GM12878 (cell line): ENCODE measurements around the gene TYK2. TPM values are rescaled to one million over a fixed set of nuclear protein-coding genes. Genes with fewer than 3 reads are reported as not detected.
A peak's percentile ranks its signal among the peaks of the same experiment; 100 is the strongest.

Experiments
- ATAC-seq: fragments of 200-7000 bp; cut with Tn5 transposase; 3 replicates; pipeline ENCODE4 v1.9.1; 2020; ENCODE audit warnings: mild to moderate bottlenecking, moderate library complexity
- BruUV-seq: library from RNA; stranded (reverse); fragments of 400-500 nt; replicated peaks from 2 replicates; lab custom pipeline; 2021; lab: Mats Ljungman, UMichigan
- CTCF ChIA-PET: fragments of 300-600 bp; sonication (Branson Sonifier 250); formaldehyde crosslinking; extraction: SDS; loops from one replicate; lab custom pipeline; 2021; ENCODE audit warnings: inconsistent platforms; lab: Yijun Ruan, JAX
- POLR2A ChIA-PET: fragments of 350-600 bp; formaldehyde crosslinking; extraction: SDS; loops from one replicate; lab custom pipeline; 2021; ENCODE audit warnings: inconsistent platforms; lab: Charles Lee
- RAD21 ChIA-PET: fragments of 300-600 bp; sonication (Branson Sonifier 250); formaldehyde crosslinking; loops from one replicate; lab custom pipeline; 2023; ENCODE audit warnings: antibody characterized with exemption; ENCODE audit not compliant: unreplicated experiment; lab: Charles Lee
- SMC1A ChIA-PET: fragments of 300-600 bp; sonication (Branson Sonifier 250); formaldehyde crosslinking; loops from one replicate; lab custom pipeline; 2023; ENCODE audit not compliant: unreplicated experiment, uncharacterized antibody; lab: Charles Lee
- DNase-seq: peaks from one replicate; pipeline ENCODE4 v3.0.0-alpha.2; 2011; ENCODE audit warnings: low read depth, low spot score
- FAIRE-seq: peaks from 3 replicates; lab custom pipeline; 2011; peaks lifted over from hg19 to GRCh38; lab: Jason Lieb, UNC
- H2AFZ ChIP-seq: 2 replicates; pipeline ENCODE4 v1.6.0; 2011; ENCODE audit warnings: low read depth, low read length, control low read depth; ENCODE audit not compliant: control insufficient read depth
- H3K27ac ChIP-seq: 2 replicates; pipeline ENCODE4 v1.5.1; 2011; ENCODE audit warnings: control low read depth; ENCODE audit not compliant: control insufficient read depth, insufficient read depth
- H3K27me3 ChIP-seq, 2 experiments: replicated peaks in 1 of 2; 2 replicates each; pipeline versions ENCODE4 v1.6.0 to v1.6.1; 2011; ENCODE audit warnings: low read length in 1 of 2; ENCODE audit not compliant: control insufficient read depth in 2 of 2, insufficient read depth in 2 of 2
- H3K36me3 ChIP-seq, 2 experiments: 2 replicates each; pipeline ENCODE4 v1.5.1; 2011; ENCODE audit warnings: low read length in 1 of 2; ENCODE audit not compliant: control insufficient read depth in 2 of 2, insufficient read depth in 2 of 2
- H3K4me1 ChIP-seq: 2 replicates; pipeline ENCODE4 v1.6.1; 2011; ENCODE audit warnings: mild to moderate bottlenecking, low read length, moderate library complexity, mixed read lengths; ENCODE audit not compliant: control insufficient read depth, insufficient read depth
- H3K4me2 ChIP-seq: 2 replicates; pipeline ENCODE4 v1.6.0; 2011; ENCODE audit warnings: control low read depth; ENCODE audit not compliant: control insufficient read depth, insufficient read depth
- H3K4me3 ChIP-seq: fragments of 200-600 bp; sonication (generic); 2 replicates; pipeline ENCODE4 v1.5.1; 2016
- H3K79me2 ChIP-seq: 2 replicates; pipeline ENCODE4 v1.6.0; 2011; ENCODE audit warnings: low read length; ENCODE audit not compliant: control insufficient read depth, insufficient read depth
- H3K9ac ChIP-seq: 2 replicates; pipeline ENCODE4 v1.8.0; 2011; ENCODE audit warnings: low read length, control low read depth, mixed read lengths; ENCODE audit not compliant: control insufficient read depth, insufficient read depth
- H3K9me3 ChIP-seq: replicated peaks from 3 replicates; pipeline ENCODE4 v1.5.1; 2011; ENCODE audit warnings: mild to moderate bottlenecking, low read length; ENCODE audit not compliant: control insufficient read depth, insufficient read depth
- H4K20me1 ChIP-seq: 2 replicates; pipeline ENCODE4 v1.6.0; 2011; ENCODE audit not compliant: control insufficient read depth, insufficient read depth
- CUX1 ChIP-seq: IDR thresholded peaks from 2 replicates; pipeline ENCODE4 v1.6.1; 2012; ENCODE audit warnings: improper control_type of control experiment, low read depth, low read length; ENCODE audit not compliant: insufficient replicate concordance
- E4F1 ChIP-seq: fragments of 450-650 bp; IDR thresholded peaks from 2 replicates; pipeline ENCODE4 v1.6.1; 2018; ENCODE audit warnings: borderline replicate concordance, mild to moderate bottlenecking; ENCODE audit not compliant: partially characterized antibody
- GATAD2B ChIP-seq: fragments of 450-650 bp; conservative IDR thresholded peaks from 2 replicates; pipeline ENCODE4 v1.6.1; 2017; ENCODE audit warnings: low read depth, mild to moderate bottlenecking, moderate library complexity
- NFYA ChIP-seq: IDR thresholded peaks from 2 replicates; pipeline ENCODE4 v1.6.1; 2011; ENCODE audit warnings: low read depth, mild to moderate bottlenecking, low read length, improper control_type of control experiment, borderline replicate concordance
- PRDM15 ChIP-seq: fragments of 450-650 bp; formaldehyde crosslinking; IDR thresholded peaks from 2 replicates; pipeline ENCODE4 v1.4.0; 2020; ENCODE audit warnings: mild to moderate bottlenecking, moderate library complexity
- SPI1 ChIP-seq: IDR thresholded peaks from 2 replicates; pipeline ENCODE4 v1.6.1; 2011; ENCODE audit warnings: low read depth, mild to moderate bottlenecking, low read length, moderate library complexity, borderline replicate concordance; ENCODE audit not compliant: insufficient read depth
- WGBS: methylation state at CpG from one replicate; pipeline ENCODE4 v1.1.6; 2016; ENCODE audit warnings: low lambda C conversion rate; ENCODE audit not compliant: insufficient replicate concordance, insufficient coverage; ENCODE audit errors: missing lambda C conversion rate; 5-methylcytosine and 5-hydroxymethylcytosine counted together
- in situ Hi-C: fragments of 300-500 bp; cut with MboI; formaldehyde crosslinking; loops from 9 replicates; pipeline ENCODE4 v1.14.3; 2018; ENCODE audit warnings: mixed read lengths
- intact Hi-C: fragments of 100-400 bp; cut with micrococcal nuclease; formaldehyde crosslinking; loops from one replicate; pipeline ENCODE4 v1.14.2; 2022; ENCODE audit not compliant: unreplicated experiment
- polyA plus RNA-seq, 11 experiments: library from polyadenylated mRNA; depleted of rRNA in 4 of 11; unstranded in 6 of 11; stranded (reverse) in 5 of 11; fragments of >200 nt; fragmentation: Nextera tagmentation in 4 of 11; fragmentation: Illumina TruSeq in 1 of 11; extraction: Ambion mirVana in 4 of 11; extraction: Trizol in 1 of 11; gene quantifications; 1 replicate in 1 of 11; 2 replicates in 10 of 11; pipeline versions ENCODE4 v1.2.1 to v1.2.3, GENCODE V29; 2011 to 2016; ENCODE audit warnings: inconsistent platforms in 2 of 11, missing spikeins in 2 of 11, low read depth in 1 of 11
- total RNA-seq, 4 experiments: library from RNA; depleted of rRNA in 3 of 4; stranded (reverse); fragments of >200 nt in 3 of 4; fragmentation: Illumina TruSeq in 1 of 4; extraction: Trizol in 1 of 4; gene quantifications; 2 replicates each; pipeline versions ENCODE4 v1.2.1 to v1.2.3, GENCODE V29; 2013 to 2021

Gene TYK2
- total and polyA plus RNA-seq, 10 of the 15 experiments (the other 5 are each of a cell fraction or from before 2014, with no cell fraction given), result 36.4 to 364 (median 179) TPM

GRCh38 chr19:10416380-10417257, 36.2 kb upstream of the TYK2 start:
- Histone ChIP-seq H3K27ac (peak overlapping the region; percentile 72), H3K4me2 (peak overlapping the region; percentile 71), H3K36me3 (no peaks in the 10 kb centered on the region), H3K4me1 (peaks cover 51% of the 10 kb centered on the region), H3K9me3 (peaks cover 2% of the 10 kb centered on the region; the same call in 2 of the 3 replicates), H3K79me2 (no peaks in the 10 kb centered on the region), H4K20me1 (no peaks in the 10 kb centered on the region), H3K27me3 (peaks cover 0 to 16% of the 10 kb centered on the region in 2 experiments; a peak in 3 of 4 replicates), H3K9ac (peak overlapping the region; percentile 46), H2AFZ (peak overlapping the region; percentile 70), H3K4me3 (peak overlapping the region; percentile 71)
- CTCF ChIA-PET, result interaction anchor here (0.5 to 28.5 kb wide), 18 partner anchors 6 to 283 kb away, joined by 3 to 1053 read pairs (median 3); partner anchors contain the start of genes CDC37, CDKN2D, ICAM1 and KRI1
- FAIRE-seq (peak; percentile 54), ATAC-seq (peak; percentile 53), DNase-seq (peak; percentile 60)
- 2% methylated on average over 65 of the region's 67 CpGs for WGBS
- BruUV-seq, result no TSS peak
- in situ Hi-C loops, result no loop called here
- intact Hi-C loops, result loop anchor here (10.0 kb wide), 1 partner anchor 238 kb away; the partner anchor contains the start of gene ILF3
- RAD21 ChIA-PET, result interaction anchor here (0.7 to 10.2 kb wide), 12 partner anchors 9 to 158 kb away, joined by 3 to 209 read pairs (median 5); partner anchors contain the start of genes CDC37 and ICAM1
- SMC1A ChIA-PET, result interaction anchor here (1.1 to 16.0 kb wide), 7 partner anchors 10 to 152 kb away, joined by 3 to 364 read pairs (median 4); partner anchors contain the start of genes CDC37, CDKN2D, ICAM1 and PDE4A
- POLR2A ChIA-PET, result interaction anchor here (0.6 to 7.8 kb wide), 12 partner anchors 9 to 151 kb away, joined by 3 to 122 read pairs (median 4); partner anchors contain the start of genes CDC37, ICAM1, KRI1 and TYK2
- TF ChIP-seq PRDM15 (CRISPR knock-in tag) (no peak), NFYA (no peak), CUX1 (no peak), SPI1 (no peak), GATAD2B (peak; percentile 96), E4F1 (peak; percentile 23)
